IMR-90 (cell line): ENCODE results near the gene PRCD. TPM values are rescaled to one million over a fixed set of nuclear protein-coding genes. Genes with fewer than 3 reads are reported as not detected.
A peak's percentile ranks its signal among the peaks of the same experiment; 100 is the strongest.

Experiments used
- ATAC-seq: fragments of 200-7000 bp; cut with Tn5 transposase; 2 replicates; pipeline ENCODE4 v1.9.1; 2020; ENCODE audit warnings: low read depth, mild to moderate bottlenecking, moderate library complexity
- BruUV-seq: library from RNA; stranded (reverse); fragments of 400-500 nt; replicated peaks from 2 replicates; lab custom pipeline; 2021; lab: Mats Ljungman, UMichigan
- CTCF ChIA-PET: fragments of 300-600 bp; formaldehyde crosslinking; extraction: SDS; loops from one replicate; lab custom pipeline; 2021; ENCODE audit warnings: antibody characterized with exemption; lab: Yijun Ruan, JAX
- POLR2A ChIA-PET: fragments of 300-600 bp; sonication (Branson Sonifier 250); formaldehyde crosslinking; loops from one replicate; lab custom pipeline; 2022; ENCODE audit warnings: antibody characterized with exemption; ENCODE audit not compliant: unreplicated experiment; lab: Charles Lee
- DNase-seq: peaks from one replicate; pipeline ENCODE4 v3.0.0; 2013
- H2AFZ ChIP-seq: replicated peaks from 2 replicates; pipeline ENCODE3; 2013; ENCODE audit warnings: low read length, mild to moderate bottlenecking; ENCODE audit not compliant: poor library complexity
- H2AK5ac ChIP-seq: 2 replicates; pipeline ENCODE4 v1.6.1; 2013; ENCODE audit warnings: low read depth, low read length, inconsistent platforms
- H2AK9ac ChIP-seq: replicated peaks from 2 replicates; pipeline ENCODE3; 2013; ENCODE audit warnings: mild to moderate bottlenecking, low read depth, low read length, moderate library complexity; ENCODE audit not compliant: poor library complexity
- H2BK120ac ChIP-seq: 2 replicates; pipeline ENCODE4 v1.6.1; 2013; ENCODE audit warnings: low read depth, low read length, inconsistent platforms
- H2BK15ac ChIP-seq: 3 replicates; pipeline ENCODE4 v1.6.1; 2013; ENCODE audit warnings: low read depth, low read length, inconsistent platforms
- H2BK20ac ChIP-seq: 2 replicates; pipeline ENCODE4 v1.6.1; 2013; ENCODE audit warnings: low read depth, mild to moderate bottlenecking, inconsistent platforms, low read length, moderate library complexity
- H2BK5ac ChIP-seq: 2 replicates; pipeline ENCODE4 v1.6.1; 2013; ENCODE audit warnings: mild to moderate bottlenecking, low read depth, low read length, inconsistent platforms; ENCODE audit not compliant: poor library complexity, severe bottlenecking
- H3K14ac ChIP-seq: replicated peaks from 2 replicates; pipeline ENCODE4 v1.6.1; 2013; ENCODE audit warnings: low read depth, low read length, inconsistent platforms
- H3K18ac ChIP-seq: 2 replicates; pipeline ENCODE4 v1.6.1; 2013; ENCODE audit warnings: low read depth, low read length, control low read depth
- H3K23ac ChIP-seq: 2 replicates; pipeline ENCODE4 v1.6.1; 2013; ENCODE audit warnings: low read depth, low read length, inconsistent platforms
- H3K27ac ChIP-seq: 2 replicates; pipeline ENCODE4 v1.5.1; 2013; ENCODE audit warnings: mild to moderate bottlenecking, control low read depth, low read length; ENCODE audit not compliant: insufficient read depth
- H3K27me3 ChIP-seq: 2 replicates; pipeline ENCODE4 v1.6.1; 2013; ENCODE audit warnings: low read length; ENCODE audit not compliant: control insufficient read depth, insufficient read depth
- H3K36me3 ChIP-seq: 2 replicates; pipeline ENCODE4 v1.6.1; 2013; ENCODE audit warnings: low read length, mixed read lengths; ENCODE audit not compliant: control insufficient read depth, insufficient read depth
- H3K4ac ChIP-seq: 2 replicates; pipeline ENCODE4 v1.6.1; 2013; ENCODE audit warnings: low read depth, low read length, inconsistent platforms
- H3K4me1 ChIP-seq: 2 replicates; pipeline ENCODE4 v1.6.1; 2013; ENCODE audit warnings: low read length, mixed read lengths; ENCODE audit not compliant: control insufficient read depth, insufficient read depth
- H3K4me2 ChIP-seq: 2 replicates; pipeline ENCODE4 v1.6.1; 2013; ENCODE audit warnings: low read depth, mild to moderate bottlenecking, control low read depth, low read length, moderate library complexity
- H3K4me3 ChIP-seq: 2 replicates; pipeline ENCODE4 v1.5.1; 2013; ENCODE audit warnings: low read depth, mild to moderate bottlenecking, control low read depth, low read length, moderate library complexity; ENCODE audit not compliant: insufficient read depth
- H3K56ac ChIP-seq: 2 replicates; pipeline ENCODE4 v1.6.1; 2013; ENCODE audit warnings: low read length, inconsistent platforms; ENCODE audit not compliant: insufficient read depth; ENCODE audit errors: extremely low read depth
- H3K79me1 ChIP-seq, 2 experiments: 2 replicates each; pipeline ENCODE4 v1.6.1; 2013; ENCODE audit warnings: low read length in 2 of 2, inconsistent platforms in 1 of 2, low read depth in 1 of 2
- H3K9ac ChIP-seq: 2 replicates; pipeline ENCODE4 v1.6.1; 2013; ENCODE audit warnings: low read depth, low read length, control low read depth
- H3K9me1 ChIP-seq: 2 replicates; pipeline ENCODE4 v1.6.1; 2013; ENCODE audit warnings: low read length, inconsistent platforms; ENCODE audit not compliant: insufficient read depth
- H3K9me3 ChIP-seq: 2 replicates; pipeline ENCODE4 v1.6.1; 2013; ENCODE audit warnings: low read length; ENCODE audit not compliant: control insufficient read depth, insufficient read depth
- H4K20me1 ChIP-seq: 2 replicates; pipeline ENCODE4 v1.6.1; 2013; ENCODE audit warnings: low read length, inconsistent platforms; ENCODE audit not compliant: insufficient read depth
- H4K5ac ChIP-seq: 2 replicates; pipeline ENCODE4 v1.6.1; 2013; ENCODE audit warnings: mild to moderate bottlenecking, low read depth, low read length, control low read depth
- H4K8ac ChIP-seq, 2 experiments: 2 replicates each; pipeline ENCODE4 v1.6.1; 2013; ENCODE audit warnings: low read depth in 2 of 2, low read length in 2 of 2, control low read depth in 1 of 2, inconsistent platforms in 1 of 2
- H4K91ac ChIP-seq: 2 replicates; pipeline ENCODE4 v1.6.1; 2013; ENCODE audit warnings: low read depth, low read length, inconsistent platforms; ENCODE audit not compliant: insufficient read depth
- CEBPB ChIP-seq: IDR thresholded peaks from 2 replicates; pipeline ENCODE4 v1.6.1; 2012; ENCODE audit warnings: low read depth, low read length, improper control_type of control experiment
- RCOR1 ChIP-seq: IDR thresholded peaks from 2 replicates; pipeline ENCODE4 v1.6.1; 2012; ENCODE audit warnings: mild to moderate bottlenecking, low read length, improper control_type of control experiment; ENCODE audit not compliant: insufficient replicate concordance
- WGBS, 2 experiments: methylation state at CpG; one replicate each; pipeline versions ENCODE4 v1.1.5 to v1.1.7; 2013; ENCODE audit warnings: missing lambda C conversion rate in 2 of 2; ENCODE audit not compliant: insufficient read length in 1 of 2; ENCODE audit errors: extremely low coverage in 2 of 2; 5-methylcytosine and 5-hydroxymethylcytosine counted together
- dilution Hi-C: fragments of 300-500 bp; cut with HindIII; formaldehyde crosslinking; loops from one replicate; pipeline ENCODE4 v1.14.3; 2018; ENCODE audit warnings: low sequenced_read_pairs; ENCODE audit not compliant: unreplicated experiment
- in situ Hi-C: fragments of 300-500 bp; cut with MboI; formaldehyde crosslinking; loops from 3 replicates; pipeline ENCODE4 v1.14.3; 2019; ENCODE audit warnings: low sequenced_read_pairs, inconsistent platforms, mixed read lengths
- intact Hi-C: fragments of 100-400 bp; cut with micrococcal nuclease; formaldehyde crosslinking; loops from 2 replicates; pipeline ENCODE4 v1.10.0; 2022
- polyA plus RNA-seq, 3 experiments: library from polyadenylated mRNA; depleted of rRNA; stranded (reverse); fragments of >200 nt; gene quantifications; 2 replicates each; pipeline ENCODE4 v1.2.3, GENCODE V29; 2012; ENCODE audit warnings: low replicate concordance in 1 of 3
- total RNA-seq: library from RNA; depleted of rRNA; stranded (reverse); fragments of >200 nt; gene quantifications from 2 replicates; pipeline ENCODE4 v1.2.3, GENCODE V29; 2012

The PRCD gene
- total and polyA plus RNA-seq, 2 of the 4 experiments (the other 2 are of a cell fraction): 0.32 TPM; not detected in 1

- dilution Hi-C loops (no loop called here), intact Hi-C loops (no loop called here), in situ Hi-C loops (no loop called here)
- Histone ChIP-seq H2BK20ac (0 out of 2 replicates have a peak overlapping the region, but pooled peaks have one; percentile 46), H3K4ac (no peak overlapping the region), H3K23ac (no peak overlapping the region), H3K27me3 (no peaks in the 10 kb centered on the region), H3K9ac (no peak overlapping the region), H3K4me2 (no peak overlapping the region), H4K8ac (no peak overlapping the region), H4K5ac (no peak overlapping the region), H3K4me3 (no peak overlapping the region), H2AFZ (no peak overlapping the region), H3K18ac (no peak overlapping the region), H3K56ac (no peak overlapping the region), H4K20me1 (peaks cover 6% of the 10 kb centered on the region; the same call in 1 of the 2 replicates), H3K9me3 (no peaks in the 10 kb centered on the region), H3K79me1 (0 out of 4 replicates have a peak, but pooled peaks cover 0 to 12% of the 10 kb centered on the region in 2 experiments), H2BK5ac (no peak overlapping the region), H2BK15ac (no peak overlapping the region), H2AK5ac (no peak overlapping the region), H3K4me1 (peaks cover 20% of the 10 kb centered on the region), H3K36me3 (no peaks in the 10 kb centered on the region), H3K27ac (no peak overlapping the region), H3K14ac (no peak overlapping the region), H4K91ac (no peak overlapping the region), H2BK120ac (no peak overlapping the region), H3K9me1 (peaks cover 18% of the 10 kb centered on the region), H2AK9ac (no peak overlapping the region)
- no TSS peak for BruUV-seq
- CTCF ChIA-PET: no interaction called here
- POLR2A ChIA-PET: no interaction called here
- 100% methylated on average over 2 of the region's 7 CpGs; no CpG with 5 or more reads in 1 of the 2 experiments for WGBS, 2 experiments
- DNase-seq: no peak
- no peak for ATAC-seq
- TF ChIP-seq CEBPB (no peak), RCOR1 (no peak)
Measured at GRCh38 chr17:76549539-76549938, 9.7 kb downstream of the PRCD start.
